ENCODE results near the gene MYO5A. TPM values are rescaled to one million over a fixed set of nuclear protein-coding genes. Genes with fewer than 3 reads are reported as not detected.
"Not testable (repeated sequence)": the region's sequence is repeated elsewhere in the genome, so short reads cannot be mapped to it uniquely, and the experiment has no call there.

Gene MYO5A
- 12.5 TPM for total RNA-seq

DNA sequence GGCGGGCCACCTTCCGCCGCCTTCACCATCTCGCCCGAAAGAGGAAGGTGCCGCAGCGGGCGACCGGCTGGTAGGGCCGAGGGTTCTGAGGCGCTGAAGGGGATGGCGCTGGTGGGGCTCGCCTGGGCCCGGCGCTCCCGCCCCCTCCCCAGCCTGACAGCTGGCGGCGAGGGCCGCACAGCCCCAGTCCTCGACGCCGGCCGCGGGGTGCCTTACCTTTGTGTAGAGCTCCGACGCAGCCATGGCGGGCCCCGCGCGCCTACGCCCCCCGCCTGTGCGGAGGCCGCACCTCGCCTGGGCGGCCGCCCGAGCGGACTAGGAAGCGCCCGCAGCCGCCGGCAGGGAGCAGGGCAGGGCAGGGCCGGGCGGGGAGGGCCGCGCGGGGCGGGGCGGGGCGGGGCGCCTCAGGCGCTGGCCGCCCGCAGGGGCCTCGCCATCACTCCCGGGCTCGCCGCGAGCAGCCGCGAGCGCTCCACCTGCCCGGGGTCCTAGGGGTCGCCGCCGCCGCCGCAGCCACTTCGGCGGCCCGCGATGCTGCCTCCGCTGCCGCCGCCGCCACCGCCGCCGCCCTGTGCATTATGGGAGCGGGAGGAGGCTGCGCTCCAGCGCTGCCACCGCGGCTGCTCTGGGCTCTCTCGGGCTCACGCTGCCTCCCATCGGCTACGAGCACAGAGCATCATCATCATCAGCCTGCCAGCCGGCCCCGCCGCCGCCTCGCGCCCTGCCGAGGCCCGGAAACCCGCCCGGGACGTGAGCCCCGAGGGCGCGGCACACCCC is at the start of gene MYO5A:
Gene MYO5A (minus strand): TSS at position 317 of the 777 bp plus-strand sequence. CDS start 74 bp downstream, at position 243.
- DNase-seq (ENCODE audit: low spot score) = peak; percentile 64

DNA sequence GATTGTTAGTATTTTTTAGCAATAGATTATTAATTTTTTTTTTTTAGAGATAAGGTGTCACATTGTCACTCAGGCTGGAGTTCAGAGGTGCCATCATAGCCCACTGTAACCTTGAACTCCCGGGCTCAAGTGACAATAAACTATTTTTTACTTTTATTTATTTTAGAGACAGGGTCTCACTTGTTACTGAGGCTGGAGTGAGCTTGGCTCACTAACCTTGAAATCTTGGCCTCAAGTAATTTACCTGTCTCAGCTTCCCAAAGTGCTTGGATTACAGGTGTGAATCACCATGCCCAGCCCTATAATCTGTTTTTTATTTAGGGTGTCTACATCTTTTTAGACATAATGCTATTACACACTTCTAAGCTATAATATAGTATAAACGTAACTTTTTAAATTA is 48.0 kb upstream of the MYO5A start:
- DNase-seq (ENCODE audit: low spot score) = no peak

DNA sequence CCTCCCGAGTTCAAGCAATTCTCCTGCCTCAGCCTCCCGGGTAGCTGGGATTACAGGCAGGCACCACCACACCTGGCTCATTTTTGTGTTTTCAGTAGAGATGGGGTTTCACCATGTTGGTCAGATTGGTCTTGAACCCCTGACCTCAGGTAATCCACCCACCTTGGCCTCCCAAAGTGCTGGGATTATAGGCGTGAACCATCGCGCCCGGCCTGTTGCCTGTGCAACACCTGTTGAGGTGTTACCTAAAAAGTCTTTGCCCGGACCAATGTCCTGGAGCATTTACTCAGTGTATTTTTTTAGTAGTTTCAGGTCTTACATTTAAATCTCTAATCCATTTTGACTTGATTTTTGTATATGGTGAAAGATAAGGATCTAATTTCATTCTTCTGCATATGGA is 46.9 kb upstream of the MYO5A start:
- not testable (repeated sequence) for DNase-seq (ENCODE audit: low spot score)

DNA sequence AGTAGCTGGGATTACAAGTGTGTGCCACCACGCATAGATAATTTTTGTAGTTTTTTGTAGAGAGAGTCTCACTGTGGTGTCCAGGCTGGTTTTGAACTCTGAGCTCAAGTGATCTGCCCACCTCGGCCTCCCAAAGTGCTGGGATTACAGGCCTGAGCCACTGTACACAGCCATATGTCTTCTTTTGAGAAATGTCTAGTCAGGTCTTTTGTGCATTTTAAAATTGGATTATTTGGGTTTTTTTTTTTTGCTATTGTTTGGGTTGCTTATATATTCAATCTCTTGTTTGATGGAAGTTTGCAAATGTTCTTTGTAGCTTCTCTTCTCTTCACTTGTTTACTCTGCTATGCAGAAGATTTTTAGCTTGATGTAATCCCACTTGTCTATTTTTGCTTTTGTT is 46.4 kb upstream of the MYO5A start:
- DNase-seq (ENCODE audit: low spot score) = no peak

DNA sequence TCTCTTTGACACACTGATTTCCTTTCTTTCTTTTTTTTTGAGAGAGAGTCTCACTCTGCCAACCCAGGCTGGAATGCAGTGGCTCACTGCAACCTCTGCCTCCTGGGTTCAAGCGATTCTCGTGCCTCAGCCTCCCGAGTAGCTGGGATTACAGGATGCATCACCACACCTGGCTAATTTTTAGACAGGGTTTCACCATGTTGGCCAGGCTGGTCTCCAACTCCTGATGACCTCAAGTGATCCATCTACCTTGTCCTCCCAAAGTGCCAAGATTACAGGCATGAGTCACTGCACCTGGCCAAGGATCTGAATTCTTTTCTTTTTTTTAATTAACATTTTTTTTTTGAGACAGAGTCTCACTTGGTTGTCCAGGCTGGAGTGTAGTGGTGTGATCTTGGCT is 45.9 kb upstream of the MYO5A start:
- not testable (repeated sequence) for DNase-seq (ENCODE audit: low spot score)

DNA sequence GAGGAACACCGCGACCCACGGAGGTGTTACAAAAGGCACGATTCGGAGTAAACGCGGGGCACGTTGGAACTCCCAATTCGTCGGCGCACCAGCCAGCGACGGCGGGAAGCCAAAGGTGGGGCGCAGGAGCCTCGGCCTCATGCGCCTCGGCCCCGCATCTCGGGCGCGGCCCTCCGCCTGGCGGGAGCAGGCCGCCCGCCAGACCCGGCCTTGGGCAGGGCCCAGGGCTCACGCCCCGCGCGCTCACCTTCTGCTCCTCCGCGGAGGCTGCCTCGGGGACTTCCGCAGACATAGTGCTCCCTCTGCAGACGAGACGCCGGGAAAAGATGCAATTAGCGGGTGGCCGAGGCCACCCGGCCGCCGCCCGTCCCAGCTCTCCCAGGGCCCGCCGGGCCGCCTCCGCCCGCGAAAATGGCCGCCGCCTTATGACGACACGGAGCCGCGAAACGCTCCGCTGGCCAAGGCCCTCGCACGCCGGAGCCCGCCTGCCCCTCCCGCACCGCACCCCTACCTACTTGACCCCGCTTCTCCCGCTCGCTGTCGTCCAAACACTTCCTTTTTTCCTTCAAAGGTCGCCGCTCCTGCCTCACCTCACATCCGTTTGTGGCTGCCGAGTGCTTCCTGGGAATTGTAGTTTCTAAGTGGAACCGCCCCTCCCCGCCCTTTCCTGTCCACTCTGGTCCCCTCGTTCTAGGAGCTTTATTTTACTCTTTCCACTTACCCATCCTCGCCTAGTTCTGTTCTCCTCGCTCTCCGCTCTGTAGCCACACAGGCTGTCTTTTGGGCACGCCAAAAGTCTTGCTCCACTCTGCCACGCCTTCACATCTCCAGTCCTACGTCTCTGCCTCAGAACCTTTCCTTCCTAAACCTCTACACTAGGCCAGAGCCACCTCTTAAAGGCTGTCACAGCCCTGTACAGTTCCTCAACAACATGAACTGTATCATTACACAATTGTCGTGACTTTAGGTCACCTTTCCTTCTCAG is 40.2 kb upstream of the MYO5A start, which contains the start of gene ARPP19:
Gene ARPP19 (minus strand): TSS at position 430 of the 985 bp plus-strand sequence. CDS start 138 bp downstream, at position 292.
- DNase-seq (ENCODE audit: low spot score) = peak; percentile 90

DNA sequence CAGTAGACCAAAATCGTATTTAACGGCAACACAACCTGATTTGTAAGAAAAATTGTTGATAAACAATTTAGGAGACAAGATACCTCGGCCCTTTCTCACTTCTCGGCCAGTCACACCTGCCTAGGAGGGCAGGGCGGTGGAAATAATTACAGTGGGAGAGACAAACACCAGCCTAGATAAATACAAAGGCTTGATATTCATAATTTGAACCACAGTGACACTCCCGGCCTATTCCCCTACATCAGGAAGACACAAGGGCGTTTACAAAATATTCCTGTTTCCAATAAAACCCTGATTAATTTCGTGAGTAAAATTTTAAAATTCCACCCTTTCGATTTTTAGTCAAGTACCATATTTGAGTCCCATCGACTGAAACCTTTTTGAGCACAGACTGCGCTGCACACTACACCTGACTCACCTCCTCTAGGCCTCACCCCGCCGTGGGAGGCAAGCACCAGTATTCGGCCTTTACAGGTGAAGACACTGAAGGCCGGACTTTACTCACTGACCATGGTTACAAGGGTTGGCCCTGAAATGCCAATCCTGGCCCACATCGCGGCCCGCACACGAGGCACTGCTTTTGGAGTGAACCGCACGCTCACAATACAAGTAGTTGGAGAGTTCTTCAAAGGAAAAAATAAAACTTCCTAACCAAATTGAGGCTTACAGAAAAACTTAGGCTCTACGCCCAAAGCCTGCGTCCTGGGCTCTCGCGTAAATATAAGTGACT is 39.4 kb upstream of the MYO5A start:
- DNase-seq (ENCODE audit: low spot score) = peak; percentile 26

DNA sequence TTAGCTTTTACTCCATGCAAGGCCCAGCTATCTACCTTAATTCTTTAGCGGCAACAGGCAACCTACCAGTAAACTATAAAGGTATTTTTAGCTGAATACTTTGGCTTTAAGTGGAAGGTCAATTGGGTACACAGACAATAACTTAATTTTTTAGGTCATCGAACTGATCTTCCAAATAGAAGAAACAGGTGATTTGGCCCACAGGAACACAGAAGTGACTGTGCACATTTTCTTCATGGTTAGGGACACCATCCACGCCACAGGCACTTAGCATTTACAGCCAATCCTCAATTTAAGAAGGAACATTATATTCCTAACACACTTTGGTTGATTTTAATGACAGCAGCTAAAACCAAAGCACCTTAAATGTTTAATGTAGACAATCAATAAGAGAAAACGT is 38.2 kb upstream of the MYO5A start:
- DNase-seq (ENCODE audit: low spot score) = no peak

DNA sequence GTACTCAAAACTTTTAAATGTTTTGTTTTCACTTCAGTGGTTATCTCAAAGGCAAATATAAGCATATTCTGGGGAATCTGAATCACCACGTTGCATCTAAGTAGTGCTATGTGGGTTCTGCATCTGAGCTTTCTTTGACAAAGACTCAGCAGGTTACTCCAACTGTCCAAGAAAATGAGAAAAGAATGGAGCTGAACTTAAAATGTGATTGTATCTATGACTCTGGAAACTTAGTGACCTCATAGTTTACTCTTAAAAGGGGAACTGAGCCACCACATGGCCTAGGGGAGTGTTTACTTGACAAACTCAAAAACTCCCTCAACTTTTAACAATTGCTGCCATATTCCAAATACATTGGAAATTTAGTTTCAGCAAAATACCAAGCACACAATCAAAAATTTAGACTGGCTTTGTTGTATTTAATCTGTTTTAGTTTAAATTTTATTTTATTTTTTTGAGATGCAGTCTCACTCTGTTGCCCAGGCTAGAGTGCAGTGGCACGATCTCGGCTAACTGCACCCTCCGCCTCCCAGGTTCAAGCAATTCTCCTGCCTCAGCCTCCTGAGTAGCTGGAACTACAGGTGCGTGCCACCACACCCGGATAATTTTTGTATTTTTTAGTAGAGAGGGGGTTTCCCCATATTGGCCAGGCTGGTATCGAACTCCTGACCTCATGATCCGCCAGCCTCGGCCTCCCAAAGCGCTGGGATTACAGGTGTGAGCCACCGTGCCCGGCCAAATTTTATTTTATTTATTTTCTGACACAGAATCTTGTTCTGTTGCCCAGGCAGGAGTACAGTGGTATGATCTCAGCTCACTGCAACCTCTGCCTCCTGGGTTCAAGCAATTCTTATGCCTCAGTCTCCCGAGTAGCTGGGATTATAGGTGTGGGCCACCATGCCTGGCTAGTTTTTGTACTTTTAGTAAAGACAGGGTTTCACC is 37.0 kb upstream of the MYO5A start:
- DNase-seq (ENCODE audit: low spot score) = not testable (repeated sequence)

DNA sequence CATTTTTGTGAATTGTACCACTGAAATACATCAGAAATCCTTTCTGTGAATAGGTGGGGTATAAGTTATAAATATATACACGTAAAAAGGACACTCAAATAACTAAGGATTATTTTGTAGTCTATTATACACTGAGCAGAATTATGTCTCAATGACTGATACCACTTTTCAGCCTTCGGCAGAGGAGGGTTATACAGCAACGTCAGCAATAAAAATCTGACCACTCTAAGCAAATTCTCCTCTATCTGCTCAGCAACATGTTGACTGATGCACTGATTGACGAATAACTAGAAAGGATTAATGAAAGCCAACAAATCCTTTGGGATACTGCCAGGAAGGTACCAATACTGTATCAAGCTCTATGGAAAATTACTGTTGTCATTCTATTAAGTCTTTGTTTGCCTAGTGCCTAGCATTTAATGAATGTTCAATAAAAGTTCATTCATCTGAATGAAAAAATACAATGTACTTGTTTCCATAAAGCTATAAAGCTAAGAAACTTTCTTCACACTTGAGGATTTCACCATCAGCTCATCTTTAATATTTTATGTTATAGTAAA is 34.9 kb upstream of the MYO5A start:
- no peak for DNase-seq (ENCODE audit: low spot score)

DNA sequence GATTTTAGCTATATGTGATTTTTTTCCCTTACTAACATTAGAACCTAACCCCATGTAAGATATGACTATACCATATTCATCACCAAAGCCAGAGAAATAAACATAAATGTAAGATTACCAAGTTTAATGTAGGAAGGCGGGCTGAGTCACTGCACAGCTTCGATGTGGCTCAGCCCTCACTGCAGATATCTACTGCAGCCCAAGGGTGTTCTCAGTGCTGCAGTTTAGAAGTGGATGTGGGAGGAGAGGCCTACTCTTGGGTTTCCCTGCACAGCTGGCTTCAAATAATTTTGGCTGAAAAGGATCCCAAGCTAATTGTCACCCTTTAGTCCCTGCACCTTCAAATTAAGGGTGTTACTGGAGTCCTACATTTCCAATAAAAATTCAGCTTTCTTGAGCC is 30.9 kb upstream of the MYO5A start:
- no peak for DNase-seq (ENCODE audit: low spot score)

DNA sequence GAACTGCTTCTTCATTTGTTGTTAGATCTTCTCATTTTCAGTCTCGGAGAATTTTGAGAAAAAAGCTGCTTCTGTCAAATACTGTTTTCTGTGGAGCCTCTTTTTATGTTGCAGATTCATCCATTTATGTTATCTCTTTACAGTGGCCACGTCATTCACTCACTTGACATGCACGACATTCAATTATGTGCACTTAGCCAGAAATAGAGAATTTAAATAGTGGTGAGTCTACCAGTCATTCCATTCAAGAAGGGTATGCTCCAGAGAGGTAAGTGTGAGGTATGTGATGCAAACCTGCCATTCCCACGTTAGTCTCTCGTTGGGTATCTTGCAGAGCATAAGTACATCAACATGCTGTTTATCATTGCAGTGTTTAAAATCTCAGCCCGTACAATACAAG is 30.3 kb upstream of the MYO5A start:
- no peak for DNase-seq (ENCODE audit: low spot score)

DNA sequence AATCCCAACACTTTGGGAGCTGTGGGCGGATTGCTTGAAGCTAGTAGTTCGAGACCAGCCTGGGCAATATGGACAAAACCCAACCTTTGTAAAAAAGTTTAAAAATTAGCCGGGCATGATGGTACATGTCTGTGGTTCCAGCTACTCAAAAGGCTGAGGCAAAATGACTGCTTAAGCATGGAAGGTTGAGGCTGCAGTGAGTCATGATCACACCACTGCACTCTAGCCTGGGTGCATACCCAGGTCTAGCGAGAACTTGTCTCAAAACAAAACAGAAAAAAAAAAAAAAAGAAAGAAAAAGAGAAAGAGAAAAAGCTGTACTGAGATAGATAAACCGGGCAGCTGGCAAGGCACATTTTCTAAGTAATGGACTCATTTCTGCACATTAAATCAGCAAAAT is 29.5 kb upstream of the MYO5A start:
- no peak for DNase-seq (ENCODE audit: low spot score)

DNA sequence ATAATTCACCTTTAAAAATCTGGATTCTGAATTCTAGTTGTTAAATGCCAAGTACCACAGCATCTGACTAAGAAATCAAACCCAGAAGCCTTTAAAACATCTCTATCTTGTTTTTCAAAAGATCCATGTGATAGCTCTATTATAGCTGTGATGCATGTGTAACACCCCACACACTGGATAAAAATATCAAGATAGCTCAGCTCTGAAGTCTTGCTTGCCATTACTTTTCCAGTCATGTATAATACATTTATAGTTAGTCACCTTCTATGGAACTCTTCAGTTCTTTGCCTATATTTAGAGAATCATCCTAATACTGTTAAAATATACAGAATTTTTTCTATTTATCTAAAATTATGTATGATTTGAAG is 28.6 kb upstream of the MYO5A start:
- DNase-seq (ENCODE audit: low spot score) = no peak

DNA sequence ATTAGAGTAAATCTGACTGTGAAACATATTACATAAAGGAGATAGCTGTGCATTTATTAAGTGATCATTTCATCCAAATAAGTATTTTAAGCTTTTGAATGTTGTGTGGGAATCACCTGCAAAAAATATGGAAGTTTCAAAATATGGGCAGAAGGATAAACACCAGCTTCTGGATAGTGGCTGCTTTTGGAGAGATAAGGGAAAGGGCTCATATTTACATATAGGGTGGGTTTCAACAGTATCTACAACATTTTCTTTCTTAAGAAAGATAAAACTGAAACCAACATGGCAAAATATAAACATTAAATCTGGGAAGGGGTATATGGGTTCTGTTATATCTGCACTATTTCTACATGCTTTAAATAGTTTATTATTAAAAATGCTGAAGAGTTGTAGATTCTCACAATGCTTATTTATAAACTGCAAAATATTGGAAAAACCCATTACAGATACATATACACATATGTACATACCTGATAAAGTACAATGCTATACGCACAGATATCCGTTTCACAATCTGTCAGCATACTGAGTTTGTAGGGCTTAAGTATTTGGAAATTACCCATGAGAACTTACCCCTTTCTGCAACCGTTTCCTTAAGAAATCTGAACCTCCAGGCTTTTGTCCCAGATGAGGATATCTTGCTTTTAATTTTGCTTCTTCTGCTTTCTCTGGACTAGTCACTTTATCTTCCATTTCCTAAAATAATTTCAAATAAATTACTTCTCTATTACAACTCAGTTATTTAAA is 28.0 kb upstream of the MYO5A start:
- no peak for DNase-seq (ENCODE audit: low spot score)

DNA sequence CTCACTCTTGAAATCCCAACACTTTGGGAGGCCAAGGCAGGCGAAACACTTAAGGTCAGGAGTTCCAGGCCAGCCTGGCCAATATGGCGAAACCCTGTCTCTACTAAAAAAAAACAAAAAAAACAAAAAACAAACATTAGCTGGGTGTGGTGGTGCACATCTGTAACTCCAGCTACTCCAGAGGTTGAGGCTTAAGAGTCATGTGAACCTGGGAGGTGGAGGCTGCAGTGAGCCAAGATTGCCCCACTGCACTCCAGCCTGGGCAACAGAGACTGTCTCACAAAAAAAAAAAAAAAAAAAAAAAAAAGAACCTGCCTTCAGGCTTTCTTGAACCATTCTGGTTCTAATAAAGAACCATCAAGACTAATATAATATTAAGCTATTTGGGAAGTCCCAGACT is 23.6 kb upstream of the MYO5A start:
- no peak for DNase-seq (ENCODE audit: low spot score)

DNA sequence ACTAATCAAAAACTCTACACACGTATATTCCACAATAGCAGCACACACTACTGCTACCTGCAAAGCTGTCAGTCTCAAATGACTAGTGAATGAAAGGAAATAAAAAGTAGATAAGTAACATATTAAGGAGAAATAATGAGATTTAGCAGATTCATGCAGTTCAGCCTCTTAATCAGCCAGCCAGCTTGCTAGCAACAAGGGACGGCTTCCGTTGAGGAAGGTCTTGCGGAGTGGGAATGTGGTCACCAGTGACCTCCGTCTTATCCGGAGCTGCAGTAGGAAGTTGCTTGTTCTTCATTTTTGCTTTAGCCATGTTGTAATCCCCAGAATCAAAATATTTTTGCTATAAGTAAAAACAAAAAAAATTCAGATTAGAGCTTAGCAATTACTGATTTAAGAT is 23.1 kb upstream of the MYO5A start:
- no peak for DNase-seq (ENCODE audit: low spot score)

DNA sequence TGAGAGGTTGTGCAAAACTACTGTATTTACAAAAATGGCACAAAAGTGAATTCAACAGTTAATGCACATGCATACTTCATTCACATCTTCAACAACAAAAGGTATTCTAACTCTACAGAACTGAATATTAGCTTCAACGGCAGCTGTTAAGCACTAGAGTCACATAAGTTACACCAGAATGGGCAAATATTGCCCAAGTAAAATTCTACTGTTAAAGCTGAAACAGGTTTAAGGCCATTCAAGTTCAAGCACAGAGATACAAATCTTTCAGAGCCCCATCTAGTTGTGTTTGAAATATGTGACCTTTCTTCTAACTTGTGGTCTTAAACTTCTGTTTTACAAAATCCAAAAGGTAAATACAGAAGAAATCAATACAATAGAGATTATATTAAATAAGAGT is 22.5 kb upstream of the MYO5A start:
- DNase-seq (ENCODE audit: low spot score) = not testable (repeated sequence)

DNA sequence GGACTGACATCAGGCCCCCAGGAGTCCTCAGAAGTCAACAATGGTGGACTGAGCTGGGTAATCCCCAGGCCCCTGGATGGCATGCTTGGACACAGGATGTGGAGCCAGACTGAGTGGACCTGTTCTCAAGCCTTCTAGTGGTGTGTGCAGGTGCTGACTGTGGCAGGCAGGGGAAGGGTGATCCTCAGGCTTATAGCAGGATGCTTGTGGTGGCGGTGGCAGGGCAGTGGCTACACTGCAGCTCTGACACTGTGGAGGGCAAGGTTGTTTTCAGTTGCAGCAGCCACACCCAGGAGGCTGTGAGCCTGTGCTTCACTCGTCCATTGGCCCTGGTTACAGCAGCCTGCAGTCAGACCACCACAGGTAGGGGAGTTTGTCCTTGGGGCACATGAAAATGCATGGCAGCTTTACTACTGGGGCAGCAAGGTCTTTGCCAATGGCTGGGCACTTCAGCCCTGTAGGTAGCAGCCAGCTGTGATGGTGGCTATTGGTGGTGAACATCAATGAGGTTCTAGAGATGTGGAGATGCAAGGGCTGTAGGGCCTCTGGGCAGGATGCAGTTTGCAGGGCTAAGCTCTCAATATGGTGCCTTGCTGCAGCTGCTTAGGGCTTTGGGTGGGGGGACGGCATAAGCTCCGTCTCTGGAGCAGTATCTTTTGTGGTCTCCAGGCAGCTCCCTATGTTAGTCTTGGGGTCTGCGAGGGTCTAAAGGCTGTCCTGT is 17.5 kb upstream of the MYO5A start:
- no peak for DNase-seq (ENCODE audit: low spot score)

All from mucosa of gallbladder (tissue), 1 donor.